GM06990 (cell line): ENCODE data around the gene RARA.
A peak's percentile ranks its signal among the peaks of the same experiment; 100 is the strongest.
"Not testable (repeated sequence)": the region's sequence is repeated elsewhere in the genome, so short reads cannot be mapped to it uniquely, and the experiment has no call there.

Source experiments
- DNase-seq: peaks from one replicate; pipeline ENCODE4 v3.0.0-alpha.2; 2011; ENCODE audit not compliant: insufficient read length; ENCODE audit errors: extremely low read depth
- H3K27me3 ChIP-seq: replicated peaks from 2 replicates; pipeline ENCODE4 v1.6.0; 2011; ENCODE audit warnings: low read length; ENCODE audit not compliant: control insufficient read depth, insufficient read depth
- H3K36me3 ChIP-seq: 2 replicates; pipeline ENCODE4 v1.5.1; 2011; ENCODE audit warnings: low read length; ENCODE audit not compliant: control insufficient read depth, insufficient read depth
- H3K4me3 ChIP-seq: replicated peaks from 2 replicates; pipeline ENCODE4 v1.5.1; 2011; ENCODE audit warnings: low read depth, mild to moderate bottlenecking, control low read depth, low read length
- TF ChIP-seq, protein P1 (sequence below): IDR thresholded peaks from 2 replicates; pipeline ENCODE4 v1.5.1; 2011; ENCODE audit warnings: low read length, control low read depth, mild to moderate bottlenecking, inconsistent platforms; ENCODE audit not compliant: insufficient read depth, poor library complexity, severe bottlenecking

The RARA gene

DNA sequence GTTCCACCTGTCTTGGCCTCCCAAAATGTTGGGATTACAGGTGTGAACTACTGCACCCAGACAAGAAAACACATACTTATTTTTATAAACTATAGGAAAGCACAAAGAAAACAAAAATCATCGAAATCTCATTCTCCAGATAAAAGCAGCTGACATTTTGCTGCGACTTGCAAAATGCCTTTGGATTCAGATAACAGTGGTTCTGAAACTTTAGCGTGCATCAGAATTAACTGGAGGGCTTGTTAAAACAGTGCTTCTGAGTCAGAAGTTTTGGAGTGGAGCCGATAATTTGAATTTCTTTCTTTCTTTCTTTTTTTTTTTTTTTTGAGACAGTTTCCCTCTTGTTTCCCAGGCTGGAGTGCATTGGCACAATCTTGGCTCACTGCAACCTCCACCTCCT lies 73.3 kb downstream of the RARA start:
- DNase-seq, result no peak
- Histone ChIP-seq H3K4me3 (no peak overlapping the region), H3K36me3 (no peaks in the 10 kb centered on the region), H3K27me3 (no peaks in the 10 kb centered on the region)
- TF ChIP-seq, protein P1, sequence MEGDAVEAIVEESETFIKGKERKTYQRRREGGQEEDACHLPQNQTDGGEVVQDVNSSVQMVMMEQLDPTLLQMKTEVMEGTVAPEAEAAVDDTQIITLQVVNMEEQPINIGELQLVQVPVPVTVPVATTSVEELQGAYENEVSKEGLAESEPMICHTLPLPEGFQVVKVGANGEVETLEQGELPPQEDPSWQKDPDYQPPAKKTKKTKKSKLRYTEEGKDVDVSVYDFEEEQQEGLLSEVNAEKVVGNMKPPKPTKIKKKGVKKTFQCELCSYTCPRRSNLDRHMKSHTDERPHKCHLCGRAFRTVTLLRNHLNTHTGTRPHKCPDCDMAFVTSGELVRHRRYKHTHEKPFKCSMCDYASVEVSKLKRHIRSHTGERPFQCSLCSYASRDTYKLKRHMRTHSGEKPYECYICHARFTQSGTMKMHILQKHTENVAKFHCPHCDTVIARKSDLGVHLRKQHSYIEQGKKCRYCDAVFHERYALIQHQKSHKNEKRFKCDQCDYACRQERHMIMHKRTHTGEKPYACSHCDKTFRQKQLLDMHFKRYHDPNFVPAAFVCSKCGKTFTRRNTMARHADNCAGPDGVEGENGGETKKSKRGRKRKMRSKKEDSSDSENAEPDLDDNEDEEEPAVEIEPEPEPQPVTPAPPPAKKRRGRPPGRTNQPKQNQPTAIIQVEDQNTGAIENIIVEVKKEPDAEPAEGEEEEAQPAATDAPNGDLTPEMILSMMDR, result no peak

DNA sequence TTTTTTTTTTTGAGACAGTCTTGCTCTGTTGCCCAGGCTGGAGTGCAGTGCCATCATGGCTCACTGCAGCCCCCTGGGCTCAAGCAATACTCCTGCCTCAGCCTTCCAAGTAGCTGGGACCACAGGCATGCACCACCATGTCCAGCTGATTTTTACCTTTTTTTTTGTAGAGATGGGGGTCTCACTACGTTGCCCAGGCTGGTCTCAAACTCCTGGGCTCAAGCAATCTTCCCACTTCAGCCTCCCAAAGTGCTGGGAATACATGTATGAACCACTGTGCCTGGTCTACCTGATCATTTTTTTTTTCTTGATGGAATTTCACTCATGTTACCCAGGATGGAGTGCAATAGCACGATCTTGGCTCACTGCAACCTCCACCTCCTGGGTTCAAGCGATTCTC lies 77.6 kb downstream of the RARA start:
- not testable (repeated sequence) for DNase-seq, H3K27me3 ChIP-seq, H3K36me3 ChIP-seq, H3K4me3 ChIP-seq

- TF ChIP-seq, protein P1, result peak; percentile 39
- no peak for DNase-seq
- peaks cover 10% of the 10 kb centered on the region for H3K36me3 ChIP-seq
- no peaks in the 10 kb centered on the region for H3K27me3 ChIP-seq
- no peak overlapping the region for H3K4me3 ChIP-seq
These were observed 90.2 kb downstream of the RARA start for GRCh38 chr17:40399185-40399584.

DNA sequence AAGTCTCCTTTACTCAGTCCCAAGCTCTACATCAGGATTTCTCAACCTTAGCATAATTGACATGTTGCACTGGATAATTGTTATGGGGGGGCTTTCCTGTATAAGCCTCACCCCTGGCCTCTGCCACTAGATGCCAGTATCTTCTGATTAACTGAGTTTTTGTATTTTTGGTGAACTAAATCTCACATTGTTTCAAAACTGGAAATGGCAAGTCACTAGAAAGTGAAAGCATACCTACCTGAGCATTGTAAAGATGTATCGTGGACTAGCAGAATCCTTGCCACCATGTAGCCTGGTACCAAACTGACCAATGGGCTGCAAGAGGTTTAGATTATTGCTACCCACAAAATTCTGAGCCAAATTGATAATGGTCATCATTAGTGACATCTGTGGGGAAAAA lies 93.7 kb downstream of the RARA start:
- peaks cover 9% of the 10 kb centered on the region for H3K36me3 ChIP-seq
- no peak overlapping the region for H3K4me3 ChIP-seq
- TF ChIP-seq, protein P1, result no peak
- DNase-seq, result no peak
- no peaks in the 10 kb centered on the region for H3K27me3 ChIP-seq

GRCh38 chr17:40404003-40404402 lies 95.0 kb downstream of the RARA start:
- no peak for DNase-seq
- peaks cover 9% of the 10 kb centered on the region for H3K36me3 ChIP-seq
- no peak overlapping the region for H3K4me3 ChIP-seq
- TF ChIP-seq, protein P1, result no peak
- H3K27me3 ChIP-seq, result no peaks in the 10 kb centered on the region
